T-cell (primary cell): Measurements from ENCODE around the gene AZGP1. TPM values are rescaled to one million over a fixed set of nuclear protein-coding genes. Genes with fewer than 3 reads are reported as not detected.
A peak's percentile ranks its signal among the peaks of the same experiment; 100 is the strongest.
"Not testable (repeated sequence)": the region's sequence is repeated elsewhere in the genome, so short reads cannot be mapped to it uniquely, and the experiment has no call there.

Experiments used
- ATAC-seq, 4 experiments: fragments of 200-7000 bp in 3 of 4; fragments of 150-1000 bp in 1 of 4; cut with Tn5 transposase; replicated peaks in 1 of 4; 1 replicate in 3 of 4; 2 replicates in 1 of 4; pipeline ENCODE4 v1.10.0; 2021; ENCODE audit warnings: moderate library complexity in 3 of 4, mild to moderate bottlenecking in 2 of 4, moderate number of reproducible peaks in 1 of 4
- CTCF ChIA-PET, 2 donors: fragments of 300-600 bp; sonication (Branson Sonifier 250); formaldehyde crosslinking; loops; one replicate each; lab custom pipeline; 2022; ENCODE audit warnings: antibody characterized with exemption in 2 of 2; lab: Charles Lee
- POLR2A ChIA-PET, 2 donors: fragments of 300-600 bp; sonication (Branson Sonifier 250); formaldehyde crosslinking; loops; one replicate each; lab custom pipeline; 2022; ENCODE audit warnings: antibody characterized with exemption in 2 of 2; lab: Charles Lee
- DNase-seq, 35 experiments: peaks; one replicate each; pipeline versions ENCODE4 v3.0.0 to v3.0.0-alpha.2; 2013 to 2023
- H3K27ac ChIP-seq: one replicate; pipeline ENCODE4 v1.5.1; 2013; ENCODE audit warnings: low read length
- H3K27me3 ChIP-seq, 2 experiments: replicated peaks in 1 of 2; 1 replicate in 1 of 2; 2 replicates in 1 of 2; pipeline versions ENCODE4 v1.6.1 to v1.7.0; 2013; ENCODE audit warnings: low read length in 1 of 2, mixed read lengths in 1 of 2; ENCODE audit not compliant: control insufficient read depth in 2 of 2, insufficient read depth in 2 of 2; ENCODE audit errors: extremely low read depth in 1 of 2
- H3K36me3 ChIP-seq, 2 donors: 1 replicate in 1 of 2; 2 replicates in 1 of 2; pipeline versions ENCODE4 v1.6.1 to v1.7.0; 2013; ENCODE audit warnings: low read length in 1 of 2; ENCODE audit not compliant: control insufficient read depth in 2 of 2, insufficient read depth in 1 of 2; ENCODE audit errors: extremely low read depth in 1 of 2
- H3K4me1 ChIP-seq, 2 experiments: 1 replicate in 1 of 2; 2 replicates in 1 of 2; pipeline versions ENCODE4 v1.6.1 to v1.7.0; 2013; ENCODE audit warnings: low read length in 2 of 2, mixed read lengths in 1 of 2; ENCODE audit not compliant: insufficient read depth in 2 of 2, control insufficient read depth in 1 of 2; ENCODE audit errors: extremely low read depth in 1 of 2
- H3K4me3 ChIP-seq, 2 donors: 1 replicate in 1 of 2; 2 replicates in 1 of 2; pipeline versions ENCODE4 v1.5.1 to v1.7.0; 2013; ENCODE audit warnings: mild to moderate bottlenecking in 2 of 2, low read length in 1 of 2, moderate library complexity in 1 of 2; ENCODE audit not compliant: control insufficient read depth in 1 of 2; ENCODE audit errors: extremely low read depth in 1 of 2
- H3K9me3 ChIP-seq: 2 replicates; pipeline ENCODE4 v1.7.0; 2013
- H3K27ac Mint-ChIP-seq, 2 donors: one replicate each; pipeline ENCODE4 v1.8.0; 2020 to 2021; ENCODE audit warnings: mild to moderate bottlenecking in 2 of 2, mixed read lengths in 2 of 2
- H3K27me3 Mint-ChIP-seq, 2 donors: one replicate each; pipeline ENCODE4 v1.8.0; 2021 to 2022; ENCODE audit warnings: mixed read lengths in 2 of 2
- H3K36me3 Mint-ChIP-seq: one replicate; pipeline ENCODE4 v1.8.0; 2021; ENCODE audit warnings: mixed read lengths
- H3K4me1 Mint-ChIP-seq, 3 donors: one replicate each; pipeline ENCODE4 v1.8.0; 2020 to 2022; ENCODE audit warnings: mixed read lengths in 3 of 3, mild to moderate bottlenecking in 1 of 3
- H3K4me3 Mint-ChIP-seq, 3 donors: one replicate each; pipeline ENCODE4 v1.8.0; 2020 to 2022; ENCODE audit warnings: mild to moderate bottlenecking in 3 of 3, mixed read lengths in 3 of 3, moderate library complexity in 3 of 3
- H3K9me3 Mint-ChIP-seq, 3 donors: one replicate each; pipeline ENCODE4 v1.8.0; 2020 to 2022; ENCODE audit warnings: mixed read lengths in 3 of 3
- WGBS: methylation state at CpG from one replicate; pipeline ENCODE4 v1.1.5; 2013; ENCODE audit warnings: missing lambda C conversion rate; ENCODE audit not compliant: insufficient coverage; 5-methylcytosine and 5-hydroxymethylcytosine counted together
- total RNA-seq, 35 experiments: library from RNA in 6 of 35; stranded (reverse) in 6 of 35; fragments of 120-200 nt in 1 of 35; gene quantifications; one replicate each; pipeline versions ENCODE4 v1.2.1 to v1.2.4 and lab custom pipeline; 2013 to 2026

The AZGP1 gene
- total RNA-seq, 5 donors from 2014 or later (not counting 1 experiment from before 2014, with no cell fraction given), result 0.56 to 1.3 (median 0.89) TPM; not detected in 2

GRCh38 chr7:99981066-99981465, 5.2 kb upstream of the AZGP1 start:
- CTCF ChIA-PET, H3K4me3 ChIP-seq, H3K27ac Mint-ChIP-seq, H3K36me3 ChIP-seq, DNase-seq, H3K27ac ChIP-seq, H3K9me3 Mint-ChIP-seq, H3K4me1 ChIP-seq, H3K9me3 ChIP-seq, ATAC-seq, POLR2A ChIA-PET, H3K4me3 Mint-ChIP-seq, H3K36me3 Mint-ChIP-seq: not testable (repeated sequence)
- 90% methylated on average over 2 of the region's 7 CpGs for whole genome bisulfite sequencing
- peaks cover 0 to 14% of the 10 kb centered on the region in 2 experiments for H3K27me3 ChIP-seq
- Mint-ChIP-seq H3K4me1 (peaks cover 0 to 11% (median 0%) of the 10 kb centered on the region in 3 donors), H3K27me3 (peaks cover 4 to 14% of the 10 kb centered on the region in 2 donors)

GRCh38 chr7:99980448-99980872, 4.6 kb upstream of the AZGP1 start:
- H3K9me3 ChIP-seq, H3K4me3 ChIP-seq, H3K4me3 Mint-ChIP-seq, H3K27ac Mint-ChIP-seq, H3K4me1 ChIP-seq, H3K9me3 Mint-ChIP-seq, H3K36me3 Mint-ChIP-seq, H3K36me3 ChIP-seq, H3K27ac ChIP-seq, POLR2A ChIA-PET: not testable (repeated sequence)
- CTCF ChIA-PET, result interaction anchor here in 1 of 2 donors (0.8 kb wide), 1 partner anchor 65 kb away, joined by 3 read pairs; no protein-coding TSS in a partner anchor
- Mint-ChIP-seq H3K27me3 (peaks cover 10 to 20% of the 10 kb centered on the region in 2 donors), H3K4me1 (peaks cover 0 to 11% (median 0%) of the 10 kb centered on the region in 3 donors)
- ATAC-seq, result peak in 1 of 4 experiments; percentile 24
- peak in 1 of 35 experiments; percentile 9 for DNase-seq
- H3K27me3 ChIP-seq, result peaks cover 0 to 19% of the 10 kb centered on the region in 2 experiments
- 71% methylated on average over 1 of the region's 4 CpGs for WGBS

GRCh38 chr7:99979814-99980225, 4.0 kb upstream of the AZGP1 start:
- H3K36me3 ChIP-seq, H3K27ac ChIP-seq, H3K4me3 Mint-ChIP-seq, H3K36me3 Mint-ChIP-seq, H3K4me3 ChIP-seq, H3K9me3 ChIP-seq, H3K4me1 ChIP-seq, H3K9me3 Mint-ChIP-seq, H3K27ac Mint-ChIP-seq: not testable (repeated sequence)
- 0% methylated on average over 2 of the region's 10 CpGs for WGBS
- Mint-ChIP-seq H3K27me3 (peaks cover 14 to 25% of the 10 kb centered on the region in 2 donors), H3K4me1 (peaks cover 0 to 11% (median 0%) of the 10 kb centered on the region in 3 donors)
- CTCF ChIA-PET, result interaction anchor here (0.8 to 1.6 kb wide), 5 partner anchors 10 to 72 kb away, joined by 3 to 5 read pairs (median 3); no protein-coding TSS in a partner anchor
- DNase-seq, result peak in 34 of 35 experiments; percentile 17 to 71 (median 56)
- peaks cover 0 to 17% of the 10 kb centered on the region in 2 experiments for H3K27me3 ChIP-seq
- POLR2A ChIA-PET, result interaction anchor here in 1 of 2 donors (0.6 kb wide), 1 partner anchor 152 kb away, joined by 4 read pairs; no protein-coding TSS in a partner anchor
- peak; percentile 66 to 82 (median 74) for ATAC-seq

GRCh38 chr7:99976626-99977025, 795 bp upstream of the AZGP1 start:
- Histone ChIP-seq H3K27ac (no peak overlapping the region), H3K4me3 (no peak overlapping the region), H3K27me3 (peaks cover 0 to 21% of the 10 kb centered on the region in 2 experiments), H3K9me3 (no peaks in the 10 kb centered on the region), H3K4me1 (peaks cover 0 to 6% of the 10 kb centered on the region in 2 experiments), H3K36me3 (no peaks in the 10 kb centered on the region)
- Mint-ChIP-seq H3K4me3 (no peak overlapping the region), H3K4me1 (peaks cover 0 to 11% (median 0%) of the 10 kb centered on the region in 3 donors), H3K9me3 (no peaks in the 10 kb centered on the region), H3K27me3 (peaks cover 15 to 32% of the 10 kb centered on the region in 2 donors), H3K36me3 (no peaks in the 10 kb centered on the region), H3K27ac (no peak overlapping the region)
- DNase-seq, result no peak
- no peak for ATAC-seq
- POLR2A ChIA-PET, result no interaction called here
- CTCF ChIA-PET, result interaction anchor here in 1 of 2 donors (0.6 kb wide), 1 partner anchor 157 kb away, joined by 6 read pairs; no protein-coding TSS in a partner anchor
- 90% methylated on average over 13 of the region's 13 CpGs for WGBS

GRCh38 chr7:99974681-99975080, 1.1 kb downstream of the AZGP1 start:
- peaks cover 0 to 1% (median 0%) of the 10 kb centered on the region in 3 donors for H3K4me1 Mint-ChIP-seq
- ChIA-PET POLR2A (no interaction called here), CTCF (no interaction called here)
- no peak for DNase-seq
- H3K9me3 ChIP-seq, result no peaks in the 10 kb centered on the region
- H3K4me3 Mint-ChIP-seq, result no peak overlapping the region
- H3K36me3 Mint-ChIP-seq, result no peaks in the 10 kb centered on the region
- no peak overlapping the region for H3K4me3 ChIP-seq
- H3K27ac Mint-ChIP-seq, result no peak overlapping the region
- H3K4me1 ChIP-seq, result no peaks in the 10 kb centered on the region
- peaks cover 15 to 41% of the 10 kb centered on the region in 2 donors for H3K27me3 Mint-ChIP-seq
- peaks cover 0 to 34% of the 10 kb centered on the region in 2 experiments for H3K27me3 ChIP-seq
- no CpG with 5 or more reads among the region's 1 CpG for WGBS
- no peaks in the 10 kb centered on the region for H3K9me3 Mint-ChIP-seq
- H3K27ac ChIP-seq, result no peak overlapping the region
- ATAC-seq, result no peak
- no peaks in the 10 kb centered on the region for H3K36me3 ChIP-seq

GRCh38 chr7:99973817-99974216, 2.0 kb downstream of the AZGP1 start:
- ATAC-seq, H3K9me3 ChIP-seq, DNase-seq, H3K36me3 ChIP-seq, H3K27ac ChIP-seq, POLR2A ChIA-PET, CTCF ChIA-PET, H3K9me3 Mint-ChIP-seq, H3K27ac Mint-ChIP-seq, H3K4me3 Mint-ChIP-seq, H3K4me3 ChIP-seq, H3K36me3 Mint-ChIP-seq, H3K4me1 Mint-ChIP-seq, H3K4me1 ChIP-seq: not testable (repeated sequence)
- peaks cover 15 to 34% of the 10 kb centered on the region in 2 donors for H3K27me3 Mint-ChIP-seq
- peaks cover 0 to 30% of the 10 kb centered on the region in 2 experiments for H3K27me3 ChIP-seq
- no CpG with 5 or more reads among the region's 7 CpGs for WGBS
